HEK293 (cell line): ENCODE data around the gene LEPR.

Source experiments
- CTCF ChIA-PET: fragments of 350-600 bp; formaldehyde crosslinking; extraction: SDS; loops from one replicate; lab custom pipeline; 2021; ENCODE audit warnings: antibody characterized with exemption; lab: Yijun Ruan, JAX
- POLR2A ChIA-PET: fragments of 300-600 bp; formaldehyde crosslinking; extraction: SDS; loops from one replicate; lab custom pipeline; 2020; ENCODE audit warnings: antibody characterized with exemption, inconsistent platforms; lab: Yijun Ruan, JAX
- H3K27ac ChIP-seq: fragments of 200-500 bp; sonication (Bioruptor generic); 2 replicates; pipeline ENCODE4 v1.5.1; 2014; ENCODE audit warnings: low read depth, low read length, control low read depth, inconsistent platforms; ENCODE audit errors: extremely low read depth
- H3K36me3 ChIP-seq, 2 experiments: fragments of 200-500 bp in 1 of 2; sonication (Bioruptor generic) in 1 of 2; 1 replicate in 1 of 2; 2 replicates in 1 of 2; pipeline ENCODE4 v1.5.1; 2014 to 2017; ENCODE audit warnings: inconsistent platforms in 2 of 2, low read length in 2 of 2; ENCODE audit not compliant: control insufficient read depth in 2 of 2, insufficient read depth in 1 of 2
- H3K4me1 ChIP-seq: fragments of 200-500 bp; sonication (Bioruptor generic); 2 replicates; pipeline ENCODE4 v1.5.1; 2014; ENCODE audit warnings: mild to moderate bottlenecking, low read length, inconsistent platforms; ENCODE audit not compliant: control insufficient read depth, insufficient read depth
- H3K4me3 ChIP-seq: 2 replicates; pipeline ENCODE4 v1.5.1; 2011; ENCODE audit warnings: low read depth, mild to moderate bottlenecking, control low read depth, low read length, moderate library complexity
- H3K9me3 ChIP-seq: fragments of 200-500 bp; sonication (Bioruptor generic); 2 replicates; pipeline ENCODE4 v1.5.1; 2014; ENCODE audit warnings: low read depth, low read length, inconsistent platforms; ENCODE audit not compliant: control insufficient read depth, insufficient read depth
- OSR2 ChIP-seq: fragments of 450-650 bp; formaldehyde crosslinking; IDR thresholded peaks from 2 replicates; pipeline ENCODE4 v1.5.1; 2016; ENCODE audit warnings: missing biosample characterization, missing genetic modification characterization
- WT1 ChIP-seq: fragments of 450-650 bp; formaldehyde crosslinking; IDR thresholded peaks from 2 replicates; pipeline ENCODE4 v1.5.1; 2016; ENCODE audit warnings: missing biosample characterization, missing genetic modification characterization
- ZBTB8A ChIP-seq: fragments of 450-650 bp; formaldehyde crosslinking; IDR thresholded peaks from 2 replicates; pipeline ENCODE4 v1.5.1; 2016; ENCODE audit warnings: missing biosample characterization, missing genetic modification characterization
- ZFP69B ChIP-seq: fragments of 450-650 bp; formaldehyde crosslinking; IDR thresholded peaks from 2 replicates; pipeline ENCODE4 v1.5.1; 2016; ENCODE audit warnings: missing biosample characterization, missing genetic modification characterization
- ZNF133 ChIP-seq: fragments of 450-650 bp; formaldehyde crosslinking; IDR thresholded peaks from 2 replicates; pipeline ENCODE4 v1.5.1; 2016; ENCODE audit warnings: missing biosample characterization, missing genetic modification characterization
- ZNF146 ChIP-seq: fragments of 450-650 bp; formaldehyde crosslinking; IDR thresholded peaks from 2 replicates; pipeline ENCODE4 v1.5.1; 2016; ENCODE audit warnings: missing biosample characterization, missing genetic modification characterization
- ZNF155 ChIP-seq: fragments of 450-650 bp; formaldehyde crosslinking; IDR thresholded peaks from 2 replicates; pipeline ENCODE4 v1.5.1; 2016; ENCODE audit warnings: missing biosample characterization, missing genetic modification characterization
- ZNF174 ChIP-seq: fragments of 450-650 bp; formaldehyde crosslinking; IDR thresholded peaks from 2 replicates; pipeline ENCODE4 v1.5.0; 2017; ENCODE audit warnings: missing biosample characterization, mild to moderate bottlenecking, missing genetic modification characterization
- ZNF350 ChIP-seq: fragments of 450-650 bp; formaldehyde crosslinking; IDR thresholded peaks from 2 replicates; pipeline ENCODE4 v1.5.0; 2017; ENCODE audit warnings: missing biosample characterization, mild to moderate bottlenecking, missing genetic modification characterization
- ZNF394 ChIP-seq: fragments of 450-650 bp; formaldehyde crosslinking; IDR thresholded peaks from 2 replicates; pipeline ENCODE4 v1.5.1; 2016; ENCODE audit warnings: missing biosample characterization, missing genetic modification characterization, mild to moderate bottlenecking, moderate library complexity, borderline replicate concordance
- ZNF670 ChIP-seq: fragments of 450-650 bp; formaldehyde crosslinking; IDR thresholded peaks from 2 replicates; pipeline ENCODE4 v1.5.1; 2016; ENCODE audit warnings: missing biosample characterization, missing genetic modification characterization, low read depth
- TF ChIP-seq, protein P1 (sequence below): fragments of 450-650 bp; formaldehyde crosslinking; IDR thresholded peaks from 2 replicates; pipeline ENCODE4 v1.5.1; 2017; ENCODE audit warnings: missing biosample characterization, missing genetic modification characterization
- TF ChIP-seq, protein P2 (sequence below): fragments of 450-650 bp; formaldehyde crosslinking; IDR thresholded peaks from 2 replicates; pipeline ENCODE4 v1.5.1; 2016; ENCODE audit warnings: missing biosample characterization, missing genetic modification characterization
- TF ChIP-seq, protein P3 (sequence below): fragments of 450-650 bp; IDR thresholded peaks from 2 replicates; pipeline ENCODE4 v1.5.1; 2018; ENCODE audit warnings: missing biosample characterization, missing genetic modification characterization
- TF ChIP-seq, protein P4 (sequence below): fragments of 450-650 bp; formaldehyde crosslinking; IDR thresholded peaks from 2 replicates; pipeline ENCODE4 v1.5.1; 2016; ENCODE audit warnings: missing biosample characterization, missing genetic modification characterization, borderline replicate concordance
- TF ChIP-seq, protein P5 (sequence below): fragments of 450-650 bp; formaldehyde crosslinking; IDR thresholded peaks from 2 replicates; pipeline ENCODE4 v1.5.1; 2017; ENCODE audit warnings: missing biosample characterization, missing genetic modification characterization
- TF ChIP-seq, protein P6 (sequence below): fragments of 450-650 bp; IDR thresholded peaks from 2 replicates; pipeline ENCODE4 v1.5.1; 2018; ENCODE audit warnings: missing biosample characterization, mild to moderate bottlenecking, missing genetic modification characterization

LEPR gene

DNA sequence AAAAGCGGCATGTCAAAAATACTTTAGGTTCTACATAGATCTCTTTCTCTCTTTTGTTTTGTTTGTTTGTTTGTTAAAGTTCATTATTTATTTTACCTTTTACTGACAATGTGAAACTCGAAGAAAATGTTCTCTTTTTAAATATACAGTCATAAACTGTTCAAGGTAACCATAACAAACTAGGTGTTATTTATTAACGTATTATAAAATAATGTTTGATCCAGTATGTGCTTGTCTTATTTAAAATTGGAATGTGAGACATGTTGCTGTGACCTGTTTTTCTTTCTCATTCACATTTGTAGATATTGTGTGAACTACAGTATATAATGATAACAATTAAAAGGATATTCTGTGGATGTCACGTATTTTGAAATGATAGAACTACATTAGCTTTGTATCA lies 5.9 kb upstream of the LEPR start:
- TF ChIP-seq ZBTB8A (no peak), ZNF394 (tag by site-specific recombination) (no peak), WT1 (no peak), OSR2 (tag by site-specific recombination) (no peak), ZFP69B (tag by site-specific recombination) (no peak), ZNF670 (no peak), ZNF174 (tag by site-specific recombination) (no peak), ZNF155 (tag by site-specific recombination) (no peak), ZNF146 (no peak), ZNF350 (tag by site-specific recombination) (no peak), ZNF133 (no peak)
- TF ChIP-seq, protein P1, sequence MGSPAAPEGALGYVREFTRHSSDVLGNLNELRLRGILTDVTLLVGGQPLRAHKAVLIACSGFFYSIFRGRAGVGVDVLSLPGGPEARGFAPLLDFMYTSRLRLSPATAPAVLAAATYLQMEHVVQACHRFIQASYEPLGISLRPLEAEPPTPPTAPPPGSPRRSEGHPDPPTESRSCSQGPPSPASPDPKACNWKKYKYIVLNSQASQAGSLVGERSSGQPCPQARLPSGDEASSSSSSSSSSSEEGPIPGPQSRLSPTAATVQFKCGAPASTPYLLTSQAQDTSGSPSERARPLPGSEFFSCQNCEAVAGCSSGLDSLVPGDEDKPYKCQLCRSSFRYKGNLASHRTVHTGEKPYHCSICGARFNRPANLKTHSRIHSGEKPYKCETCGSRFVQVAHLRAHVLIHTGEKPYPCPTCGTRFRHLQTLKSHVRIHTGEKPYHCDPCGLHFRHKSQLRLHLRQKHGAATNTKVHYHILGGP (tag by site-specific recombination) = no peak
- TF ChIP-seq, protein P2, sequence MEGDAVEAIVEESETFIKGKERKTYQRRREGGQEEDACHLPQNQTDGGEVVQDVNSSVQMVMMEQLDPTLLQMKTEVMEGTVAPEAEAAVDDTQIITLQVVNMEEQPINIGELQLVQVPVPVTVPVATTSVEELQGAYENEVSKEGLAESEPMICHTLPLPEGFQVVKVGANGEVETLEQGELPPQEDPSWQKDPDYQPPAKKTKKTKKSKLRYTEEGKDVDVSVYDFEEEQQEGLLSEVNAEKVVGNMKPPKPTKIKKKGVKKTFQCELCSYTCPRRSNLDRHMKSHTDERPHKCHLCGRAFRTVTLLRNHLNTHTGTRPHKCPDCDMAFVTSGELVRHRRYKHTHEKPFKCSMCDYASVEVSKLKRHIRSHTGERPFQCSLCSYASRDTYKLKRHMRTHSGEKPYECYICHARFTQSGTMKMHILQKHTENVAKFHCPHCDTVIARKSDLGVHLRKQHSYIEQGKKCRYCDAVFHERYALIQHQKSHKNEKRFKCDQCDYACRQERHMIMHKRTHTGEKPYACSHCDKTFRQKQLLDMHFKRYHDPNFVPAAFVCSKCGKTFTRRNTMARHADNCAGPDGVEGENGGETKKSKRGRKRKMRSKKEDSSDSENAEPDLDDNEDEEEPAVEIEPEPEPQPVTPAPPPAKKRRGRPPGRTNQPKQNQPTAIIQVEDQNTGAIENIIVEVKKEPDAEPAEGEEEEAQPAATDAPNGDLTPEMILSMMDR (tag by site-specific recombination) = no peak
- TF ChIP-seq, protein P3, sequence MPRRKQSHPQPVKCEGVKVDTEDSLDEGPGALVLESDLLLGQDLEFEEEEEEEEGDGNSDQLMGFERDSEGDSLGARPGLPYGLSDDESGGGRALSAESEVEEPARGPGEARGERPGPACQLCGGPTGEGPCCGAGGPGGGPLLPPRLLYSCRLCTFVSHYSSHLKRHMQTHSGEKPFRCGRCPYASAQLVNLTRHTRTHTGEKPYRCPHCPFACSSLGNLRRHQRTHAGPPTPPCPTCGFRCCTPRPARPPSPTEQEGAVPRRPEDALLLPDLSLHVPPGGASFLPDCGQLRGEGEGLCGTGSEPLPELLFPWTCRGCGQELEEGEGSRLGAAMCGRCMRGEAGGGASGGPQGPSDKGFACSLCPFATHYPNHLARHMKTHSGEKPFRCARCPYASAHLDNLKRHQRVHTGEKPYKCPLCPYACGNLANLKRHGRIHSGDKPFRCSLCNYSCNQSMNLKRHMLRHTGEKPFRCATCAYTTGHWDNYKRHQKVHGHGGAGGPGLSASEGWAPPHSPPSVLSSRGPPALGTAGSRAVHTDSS (tag by site-specific recombination) = no peak
- TF ChIP-seq, protein P4, sequence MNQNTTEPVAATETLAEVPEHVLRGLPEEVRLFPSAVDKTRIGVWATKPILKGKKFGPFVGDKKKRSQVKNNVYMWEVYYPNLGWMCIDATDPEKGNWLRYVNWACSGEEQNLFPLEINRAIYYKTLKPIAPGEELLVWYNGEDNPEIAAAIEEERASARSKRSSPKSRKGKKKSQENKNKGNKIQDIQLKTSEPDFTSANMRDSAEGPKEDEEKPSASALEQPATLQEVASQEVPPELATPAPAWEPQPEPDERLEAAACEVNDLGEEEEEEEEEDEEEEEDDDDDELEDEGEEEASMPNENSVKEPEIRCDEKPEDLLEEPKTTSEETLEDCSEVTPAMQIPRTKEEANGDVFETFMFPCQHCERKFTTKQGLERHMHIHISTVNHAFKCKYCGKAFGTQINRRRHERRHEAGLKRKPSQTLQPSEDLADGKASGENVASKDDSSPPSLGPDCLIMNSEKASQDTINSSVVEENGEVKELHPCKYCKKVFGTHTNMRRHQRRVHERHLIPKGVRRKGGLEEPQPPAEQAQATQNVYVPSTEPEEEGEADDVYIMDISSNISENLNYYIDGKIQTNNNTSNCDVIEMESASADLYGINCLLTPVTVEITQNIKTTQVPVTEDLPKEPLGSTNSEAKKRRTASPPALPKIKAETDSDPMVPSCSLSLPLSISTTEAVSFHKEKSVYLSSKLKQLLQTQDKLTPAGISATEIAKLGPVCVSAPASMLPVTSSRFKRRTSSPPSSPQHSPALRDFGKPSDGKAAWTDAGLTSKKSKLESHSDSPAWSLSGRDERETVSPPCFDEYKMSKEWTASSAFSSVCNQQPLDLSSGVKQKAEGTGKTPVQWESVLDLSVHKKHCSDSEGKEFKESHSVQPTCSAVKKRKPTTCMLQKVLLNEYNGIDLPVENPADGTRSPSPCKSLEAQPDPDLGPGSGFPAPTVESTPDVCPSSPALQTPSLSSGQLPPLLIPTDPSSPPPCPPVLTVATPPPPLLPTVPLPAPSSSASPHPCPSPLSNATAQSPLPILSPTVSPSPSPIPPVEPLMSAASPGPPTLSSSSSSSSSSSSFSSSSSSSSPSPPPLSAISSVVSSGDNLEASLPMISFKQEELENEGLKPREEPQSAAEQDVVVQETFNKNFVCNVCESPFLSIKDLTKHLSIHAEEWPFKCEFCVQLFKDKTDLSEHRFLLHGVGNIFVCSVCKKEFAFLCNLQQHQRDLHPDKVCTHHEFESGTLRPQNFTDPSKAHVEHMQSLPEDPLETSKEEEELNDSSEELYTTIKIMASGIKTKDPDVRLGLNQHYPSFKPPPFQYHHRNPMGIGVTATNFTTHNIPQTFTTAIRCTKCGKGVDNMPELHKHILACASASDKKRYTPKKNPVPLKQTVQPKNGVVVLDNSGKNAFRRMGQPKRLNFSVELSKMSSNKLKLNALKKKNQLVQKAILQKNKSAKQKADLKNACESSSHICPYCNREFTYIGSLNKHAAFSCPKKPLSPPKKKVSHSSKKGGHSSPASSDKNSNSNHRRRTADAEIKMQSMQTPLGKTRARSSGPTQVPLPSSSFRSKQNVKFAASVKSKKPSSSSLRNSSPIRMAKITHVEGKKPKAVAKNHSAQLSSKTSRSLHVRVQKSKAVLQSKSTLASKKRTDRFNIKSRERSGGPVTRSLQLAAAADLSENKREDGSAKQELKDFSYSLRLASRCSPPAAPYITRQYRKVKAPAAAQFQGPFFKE (tag by site-specific recombination) = no peak
- TF ChIP-seq, protein P5, sequence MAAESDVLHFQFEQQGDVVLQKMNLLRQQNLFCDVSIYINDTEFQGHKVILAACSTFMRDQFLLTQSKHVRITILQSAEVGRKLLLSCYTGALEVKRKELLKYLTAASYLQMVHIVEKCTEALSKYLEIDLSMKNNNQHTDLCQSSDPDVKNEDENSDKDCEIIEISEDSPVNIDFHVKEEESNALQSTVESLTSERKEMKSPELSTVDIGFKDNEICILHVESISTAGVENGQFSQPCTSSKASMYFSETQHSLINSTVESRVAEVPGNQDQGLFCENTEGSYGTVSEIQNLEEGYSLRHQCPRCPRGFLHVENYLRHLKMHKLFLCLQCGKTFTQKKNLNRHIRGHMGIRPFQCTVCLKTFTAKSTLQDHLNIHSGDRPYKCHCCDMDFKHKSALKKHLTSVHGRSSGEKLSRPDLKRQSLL (tag by site-specific recombination) = no peak
- TF ChIP-seq, protein P6, sequence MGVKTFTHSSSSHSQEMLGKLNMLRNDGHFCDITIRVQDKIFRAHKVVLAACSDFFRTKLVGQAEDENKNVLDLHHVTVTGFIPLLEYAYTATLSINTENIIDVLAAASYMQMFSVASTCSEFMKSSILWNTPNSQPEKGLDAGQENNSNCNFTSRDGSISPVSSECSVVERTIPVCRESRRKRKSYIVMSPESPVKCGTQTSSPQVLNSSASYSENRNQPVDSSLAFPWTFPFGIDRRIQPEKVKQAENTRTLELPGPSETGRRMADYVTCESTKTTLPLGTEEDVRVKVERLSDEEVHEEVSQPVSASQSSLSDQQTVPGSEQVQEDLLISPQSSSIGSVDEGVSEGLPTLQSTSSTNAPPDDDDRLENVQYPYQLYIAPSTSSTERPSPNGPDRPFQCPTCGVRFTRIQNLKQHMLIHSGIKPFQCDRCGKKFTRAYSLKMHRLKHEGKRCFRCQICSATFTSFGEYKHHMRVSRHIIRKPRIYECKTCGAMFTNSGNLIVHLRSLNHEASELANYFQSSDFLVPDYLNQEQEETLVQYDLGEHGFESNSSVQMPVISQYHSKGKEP (tag by site-specific recombination) = no peak
- H3K4me3 ChIP-seq = no peak overlapping the region
- H3K36me3 ChIP-seq = peaks cover 0 to 16% of the 10 kb centered on the region in 2 experiments; a peak in 1 of 3 replicates
- H3K27ac ChIP-seq = no peak overlapping the region
- ChIA-PET CTCF (interaction anchor here (0.7 kb wide), 1 partner anchor 145 kb away, joined by 4 read pairs; no protein-coding TSS in a partner anchor), POLR2A (no interaction called here)
- H3K9me3 ChIP-seq = no peaks in the 10 kb centered on the region
- H3K4me1 ChIP-seq = no peaks in the 10 kb centered on the region
